Mucosa of rectum (tissue), 2 donors: ENCODE results near the gene RAB3A.

Experiments used
- H3K27ac ChIP-seq, 2 donors: one replicate each; pipeline ENCODE4 v1.7.0; 2013; ENCODE audit warnings: inconsistent platforms in 2 of 2, low read depth in 2 of 2, low read length in 2 of 2
- H3K27me3 ChIP-seq, 2 donors: one replicate each; pipeline ENCODE4 v1.7.0; 2013; ENCODE audit warnings: low read length in 2 of 2; ENCODE audit not compliant: control insufficient read depth in 2 of 2, insufficient read depth in 2 of 2
- H3K36me3 ChIP-seq, 2 donors: one replicate each; pipeline ENCODE4 v1.7.0; 2013; ENCODE audit warnings: low read length in 2 of 2; ENCODE audit not compliant: control insufficient read depth in 2 of 2, insufficient read depth in 2 of 2
- H3K4me1 ChIP-seq, 2 donors: one replicate each; pipeline ENCODE4 v1.7.0; 2013; ENCODE audit warnings: low read length in 2 of 2, mild to moderate bottlenecking in 1 of 2; ENCODE audit not compliant: control insufficient read depth in 2 of 2, insufficient read depth in 2 of 2
- H3K4me3 ChIP-seq, 2 donors: one replicate each; pipeline ENCODE4 v1.7.0; 2013; ENCODE audit warnings: low read length in 2 of 2
- H3K9ac ChIP-seq, 2 donors: one replicate each; pipeline ENCODE4 v1.7.0; 2013; ENCODE audit warnings: low read length in 2 of 2, low read depth in 1 of 2, mild to moderate bottlenecking in 1 of 2
- H3K9me3 ChIP-seq, 2 donors: one replicate each; pipeline ENCODE4 v1.7.0; 2013; ENCODE audit warnings: low read length in 2 of 2; ENCODE audit not compliant: control insufficient read depth in 2 of 2
- donor health status: healthy.
- donor health status: Normal muscosa, but diverticular disease.

The RAB3A gene

DNA sequence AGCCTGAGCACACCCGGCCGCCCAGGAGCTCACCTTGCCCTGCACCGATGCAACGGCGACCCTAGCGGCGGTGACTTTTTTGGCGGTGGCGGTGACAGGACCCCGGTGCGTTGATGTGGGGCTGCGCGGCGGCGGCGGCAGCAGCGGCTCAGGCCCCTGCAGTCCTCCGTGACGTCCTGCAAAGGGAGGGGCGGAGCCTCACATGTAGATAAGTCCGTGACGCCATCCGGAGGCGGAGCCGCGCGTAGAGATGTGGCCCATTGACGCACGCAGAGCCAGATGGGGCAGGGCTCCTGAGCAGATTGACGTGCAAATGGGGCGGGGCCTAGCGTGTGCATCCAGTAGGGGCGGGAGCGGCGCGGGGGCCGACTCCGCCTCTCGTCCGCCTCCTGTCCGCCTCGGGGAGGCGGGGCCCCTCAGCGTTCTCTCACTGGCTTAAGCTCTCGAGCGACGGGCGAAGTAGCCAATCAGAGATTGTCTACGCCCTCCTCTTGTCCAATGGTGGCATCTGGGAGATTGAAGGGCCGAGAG is at the start of gene RAB3A:
RAB3A (minus strand) TSS at position 180 of the 531 bp plus-strand sequence. CDS start 1,302 bp downstream, outside the sequence.
- H3K27ac ChIP-seq: peak within 1 kb of the TSS; percentile 94 to 96
- H3K4me3 ChIP-seq: peak within 1 kb of the TSS; percentile 82 to 85
- H3K4me1 ChIP-seq: peaks cover 13 to 17% of the 10 kb centered on the region in 2 donors
- no peaks in the 10 kb centered on the region for H3K9me3 ChIP-seq
- peak within 1 kb of the TSS; percentile 88 to 93 for H3K9ac ChIP-seq
- H3K27me3 ChIP-seq: peaks cover 0 to 5% of the 10 kb centered on the region in 2 donors
- H3K36me3 ChIP-seq: peaks cover 0 to 3% of the 10 kb centered on the region in 2 donors

GRCh38 chr19:18253130-18253529 is 49.3 kb upstream of the RAB3A start:
- peaks cover 0 to 3% of the 10 kb centered on the region in 2 donors for H3K36me3 ChIP-seq
- peak overlapping the region in 1 of 2 donors; percentile 34 for H3K9ac ChIP-seq
- H3K27ac ChIP-seq: peak overlapping the region; percentile 83 to 91
- H3K4me3 ChIP-seq: no peak overlapping the region
- H3K9me3 ChIP-seq: no peaks in the 10 kb centered on the region
- peaks cover 22 to 27% of the 10 kb centered on the region in 2 donors for H3K4me1 ChIP-seq
- H3K27me3 ChIP-seq: no peaks in the 10 kb centered on the region

DNA sequence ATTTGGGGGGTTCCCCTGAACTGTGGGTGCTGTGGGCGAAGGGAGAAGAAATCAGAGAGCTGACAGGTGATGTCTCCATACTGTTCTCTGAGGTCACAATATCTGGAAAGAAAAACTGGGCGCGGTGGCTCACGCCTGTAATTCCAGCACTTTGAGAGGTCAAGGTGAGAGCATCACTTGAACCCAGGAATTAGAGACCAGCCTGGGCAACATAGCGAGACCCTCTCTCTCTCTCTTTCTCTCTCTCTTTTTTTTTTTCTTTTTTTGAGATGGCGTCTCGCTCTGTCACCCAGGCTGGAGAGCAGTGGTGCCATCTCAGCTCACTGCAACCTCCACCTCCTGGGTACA is 48.5 kb upstream of the RAB3A start:
- Histone ChIP-seq H3K9ac (no peak overlapping the region), H3K36me3 (peaks cover 0 to 3% of the 10 kb centered on the region in 2 donors), H3K27me3 (no peaks in the 10 kb centered on the region), H3K4me3 (no peak overlapping the region), H3K9me3 (no peaks in the 10 kb centered on the region), H3K27ac (no peak overlapping the region), H3K4me1 (peaks cover 22 to 27% of the 10 kb centered on the region in 2 donors)

DNA sequence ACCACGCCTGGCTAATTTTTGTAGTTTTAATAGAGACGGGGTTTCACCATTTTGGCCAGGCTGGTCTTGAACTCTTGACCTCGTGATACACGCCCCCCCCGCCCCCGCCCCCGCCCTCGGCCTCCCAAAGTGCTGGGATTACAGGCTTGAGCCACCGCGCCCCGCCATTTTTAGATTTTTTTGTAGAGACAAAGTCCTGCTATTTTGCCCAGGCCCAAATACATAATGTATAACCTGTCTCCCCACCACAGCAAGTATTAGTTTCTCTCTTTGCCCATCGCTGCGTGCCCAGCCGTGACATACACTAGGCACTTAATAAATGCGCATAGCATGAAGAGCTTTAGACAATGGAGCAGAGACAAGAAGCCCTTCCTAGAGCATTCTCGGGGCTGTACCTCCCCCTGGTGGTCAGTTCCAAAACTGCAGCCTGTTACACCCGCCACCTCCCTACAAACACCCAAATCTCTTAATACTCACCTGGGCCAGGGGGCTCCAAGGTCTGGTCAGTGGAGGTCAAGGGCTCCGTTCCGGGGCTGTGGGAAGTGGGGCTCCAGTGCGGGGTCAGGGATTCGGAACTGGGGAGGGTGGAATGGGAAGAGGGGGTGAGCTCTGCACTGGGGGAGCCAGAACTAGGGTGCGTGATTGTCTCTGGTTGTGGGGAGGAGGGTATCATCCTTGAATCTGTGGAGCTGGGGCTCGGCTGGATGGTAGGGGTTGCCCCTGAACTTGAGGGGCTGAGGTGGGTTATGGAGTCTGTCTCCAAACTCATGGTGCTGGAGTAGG is 47.9 kb upstream of the RAB3A start:
- no peak overlapping the region for H3K4me3 ChIP-seq
- no peak overlapping the region for H3K9ac ChIP-seq
- peaks cover 0 to 3% of the 10 kb centered on the region in 2 donors for H3K36me3 ChIP-seq
- peaks cover 22 to 27% of the 10 kb centered on the region in 2 donors for H3K4me1 ChIP-seq
- H3K27ac ChIP-seq: no peak overlapping the region
- H3K9me3 ChIP-seq: no peaks in the 10 kb centered on the region
- H3K27me3 ChIP-seq: no peaks in the 10 kb centered on the region

- H3K4me1 ChIP-seq: peaks cover 16 to 20% of the 10 kb centered on the region in 2 donors
- H3K9ac ChIP-seq: no peak overlapping the region
- no peaks in the 10 kb centered on the region for H3K9me3 ChIP-seq
- no peaks in the 10 kb centered on the region for H3K27me3 ChIP-seq
- no peak overlapping the region for H3K4me3 ChIP-seq
- H3K27ac ChIP-seq: no peak overlapping the region
- peaks cover 0 to 3% of the 10 kb centered on the region in 2 donors for H3K36me3 ChIP-seq
These were observed 46.0 kb upstream of the RAB3A start for GRCh38 chr19:18249834-18250233.

GRCh38 chr19:18245297-18245696 is 41.5 kb upstream of the RAB3A start:
- H3K4me3 ChIP-seq: no peak overlapping the region
- H3K9ac ChIP-seq: no peak overlapping the region
- H3K27me3 ChIP-seq: no peaks in the 10 kb centered on the region
- peaks cover 2 to 11% of the 10 kb centered on the region in 2 donors for H3K4me1 ChIP-seq
- peaks cover 0 to 3% of the 10 kb centered on the region in 2 donors for H3K36me3 ChIP-seq
- no peaks in the 10 kb centered on the region for H3K9me3 ChIP-seq
- H3K27ac ChIP-seq: no peak overlapping the region

DNA sequence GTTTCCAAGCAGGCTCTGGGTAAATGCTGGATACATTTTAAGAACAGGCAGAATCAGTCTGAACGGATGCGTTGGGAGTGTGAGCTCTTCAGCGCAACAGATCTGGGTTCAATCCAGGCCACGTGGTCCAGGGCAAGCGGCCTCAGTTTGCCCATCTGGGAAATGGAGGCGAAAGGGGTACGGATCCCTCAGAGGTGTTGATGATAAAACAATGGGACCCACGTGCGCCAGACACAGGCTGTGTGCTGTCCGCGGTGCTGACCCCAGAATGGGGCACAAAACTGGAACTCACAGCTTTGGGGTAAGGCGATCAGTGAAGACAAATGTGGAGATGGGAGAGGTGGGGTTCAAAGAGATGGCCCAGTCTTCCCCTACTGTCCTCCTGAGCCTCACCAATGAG is 35.5 kb upstream of the RAB3A start:
- no peaks in the 10 kb centered on the region for H3K36me3 ChIP-seq

DNA sequence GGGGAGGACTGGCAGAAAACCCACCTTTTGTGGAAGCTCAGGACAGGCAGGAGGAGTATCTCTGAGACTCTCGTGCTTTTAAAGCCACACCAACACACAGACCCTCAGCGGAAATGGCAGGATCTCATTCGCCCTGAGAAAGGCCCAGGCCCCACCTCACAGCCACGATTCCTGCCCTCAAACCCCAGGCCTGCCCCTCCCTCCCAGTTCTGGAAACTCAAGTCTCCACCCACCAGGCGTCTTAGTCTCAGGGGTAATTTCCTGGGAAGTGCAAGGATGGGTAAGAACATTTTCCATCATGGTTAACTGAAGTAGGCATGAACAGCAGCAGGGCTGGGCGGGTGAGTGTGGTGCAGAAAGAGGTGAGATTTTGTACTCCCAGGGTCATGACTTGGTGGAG is 30.4 kb upstream of the RAB3A start:
- H3K36me3 ChIP-seq: no peaks in the 10 kb centered on the region
- H3K9ac ChIP-seq: no peak overlapping the region
- no peak overlapping the region for H3K27ac ChIP-seq
- no peaks in the 10 kb centered on the region for H3K9me3 ChIP-seq
- H3K4me1 ChIP-seq: no peaks in the 10 kb centered on the region
- peaks cover 2 to 23% of the 10 kb centered on the region in 2 donors for H3K27me3 ChIP-seq
- no peak overlapping the region for H3K4me3 ChIP-seq

More for the DNA sequence above, 35.5 kb upstream of the RAB3A start:
- Histone ChIP-seq H3K27ac (no peak overlapping the region), H3K9me3 (no peaks in the 10 kb centered on the region), H3K9ac (no peak overlapping the region), H3K4me1 (peaks cover 2 to 11% of the 10 kb centered on the region in 2 donors), H3K4me3 (no peak overlapping the region), H3K27me3 (peaks cover 0 to 3% of the 10 kb centered on the region in 2 donors)

GRCh38 chr19:18233224-18233825 is 29.5 kb upstream of the RAB3A start:
- no peak overlapping the region for H3K27ac ChIP-seq
- peaks cover 2 to 23% of the 10 kb centered on the region in 2 donors for H3K27me3 ChIP-seq
- no peak overlapping the region for H3K9ac ChIP-seq
- no peaks in the 10 kb centered on the region for H3K36me3 ChIP-seq
- no peak overlapping the region for H3K4me3 ChIP-seq
- no peaks in the 10 kb centered on the region for H3K4me1 ChIP-seq
- no peaks in the 10 kb centered on the region for H3K9me3 ChIP-seq

DNA sequence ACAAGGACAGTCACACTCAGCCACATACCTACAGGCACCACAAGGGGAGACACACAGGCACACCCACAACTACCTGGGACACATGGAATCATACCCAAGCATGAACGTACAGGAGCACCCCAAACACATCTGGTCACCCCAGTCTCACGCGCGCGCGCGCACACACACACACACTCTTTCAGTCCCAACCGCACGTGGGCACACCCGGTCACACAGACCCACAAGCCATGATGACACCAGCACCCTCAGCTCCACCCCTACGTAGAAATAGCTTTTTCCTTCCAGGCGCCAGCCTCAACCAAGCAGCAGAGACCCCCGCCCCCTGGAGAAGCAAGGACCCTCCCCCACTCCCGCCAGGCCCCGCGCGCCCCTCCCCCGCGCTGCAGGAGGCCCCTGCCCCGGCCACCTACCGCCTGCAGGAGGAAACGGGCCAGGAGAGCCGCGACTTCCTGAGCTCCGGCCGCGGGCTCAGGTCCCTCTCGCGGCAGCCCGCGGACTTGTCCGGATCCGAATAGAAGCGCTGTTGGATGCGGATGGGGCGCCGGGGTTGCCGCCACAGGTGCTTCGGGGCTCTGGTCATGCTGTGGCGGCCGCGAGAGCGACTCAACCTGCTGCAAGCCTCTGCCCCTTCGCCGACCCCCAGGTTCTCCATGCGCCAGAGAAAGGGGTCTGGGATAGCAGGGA is 28.8 kb upstream of the RAB3A start:
- Histone ChIP-seq H3K9ac (no peak overlapping the region), H3K27me3 (peaks cover 2 to 23% of the 10 kb centered on the region in 2 donors), H3K9me3 (no peaks in the 10 kb centered on the region), H3K36me3 (no peaks in the 10 kb centered on the region), H3K4me3 (no peak overlapping the region), H3K4me1 (no peaks in the 10 kb centered on the region), H3K27ac (no peak overlapping the region)
